K562 (cell line): ENCODE results near the gene PACSIN1. TPM values are rescaled to one million over a fixed set of nuclear protein-coding genes. Genes with fewer than 3 reads are reported as not detected.

Experiments used
- CBX1 ChIP-seq: sonication (generic); IDR thresholded peaks from 2 replicates; pipeline ENCODE4 v1.6.1; 2016; ENCODE audit warnings: antibody characterized with exemption, low read depth, mild to moderate bottlenecking
- FOXJ3 ChIP-seq: sonication (generic); formaldehyde crosslinking; IDR thresholded peaks from 2 replicates; pipeline ENCODE4 v1.4.0; 2020; ENCODE audit warnings: mild to moderate bottlenecking, missing genetic modification reagents
- HDAC2 ChIP-seq: fragments of 450-650 bp; IDR thresholded peaks from 2 replicates; pipeline ENCODE4 v1.6.1; 2016; ENCODE audit warnings: mild to moderate bottlenecking
- HNRNPLL ChIP-seq: fragments of 200-400 bp; formaldehyde crosslinking; IDR thresholded peaks from 2 replicates; pipeline ENCODE4 v1.6.1; 2017; ENCODE audit warnings: low read length, low read depth, mild to moderate bottlenecking; ENCODE audit not compliant: poor library complexity, severe bottlenecking
- ILF3 ChIP-seq: fragments of 450-650 bp; IDR thresholded peaks from 2 replicates; pipeline ENCODE4 v1.6.1; 2018; ENCODE audit warnings: antibody characterized with exemption, mild to moderate bottlenecking, moderate library complexity, borderline replicate concordance
- KAT8 ChIP-seq: fragments of 450-650 bp; IDR thresholded peaks from 2 replicates; pipeline ENCODE4 v1.6.1; 2016; ENCODE audit warnings: low read depth, mild to moderate bottlenecking
- KHSRP ChIP-seq: fragments of 450-650 bp; IDR thresholded peaks from 2 replicates; pipeline ENCODE4 v1.6.1; 2017
- L3MBTL2 ChIP-seq: fragments of 450-650 bp; IDR thresholded peaks from 2 replicates; pipeline ENCODE4 v1.6.1; 2016; ENCODE audit warnings: mild to moderate bottlenecking, moderate library complexity
- MIER1 ChIP-seq: fragments of 450-650 bp; IDR thresholded peaks from 2 replicates; pipeline ENCODE4 v1.6.1; 2016; ENCODE audit warnings: antibody characterized with exemption, mild to moderate bottlenecking, low read depth
- POLR2AphosphoS2 ChIP-seq: IDR thresholded peaks from 2 replicates; pipeline ENCODE4 v1.6.1; 2012; ENCODE audit warnings: low read length, improper control_type of control experiment
- PURB ChIP-seq: sonication (generic); formaldehyde crosslinking; IDR thresholded peaks from 2 replicates; pipeline ENCODE4 v1.9.0; 2021; ENCODE audit warnings: low read depth, mild to moderate bottlenecking, missing genetic modification reagents
- SMAD1 ChIP-seq: fragments of 150-350 bp; IDR thresholded peaks from 2 replicates; pipeline ENCODE4 v1.6.1; 2014; ENCODE audit warnings: low read length, low read depth; ENCODE audit not compliant: partially characterized antibody
- SMAD4 ChIP-seq: fragments of 250-450 bp; sonication (Bioruptor Pico); conservative IDR thresholded peaks from 2 replicates; pipeline ENCODE4 v1.8.0; 2021; ENCODE audit warnings: inconsistent platforms, mild to moderate bottlenecking, moderate library complexity
- SMARCB1 ChIP-seq: IDR thresholded peaks from 2 replicates; pipeline ENCODE4 v1.6.1; 2011; ENCODE audit warnings: improper control_type of control experiment, low read depth; ENCODE audit not compliant: insufficient read length
- SUPT5H ChIP-seq: fragments of 450-650 bp; IDR thresholded peaks from 2 replicates; pipeline ENCODE4 v1.6.1; 2016
- YY1 ChIP-seq, 3 experiments: IDR thresholded peaks; 2 replicates each; pipeline ENCODE4 v1.6.1; 2011; ENCODE audit warnings: low read length in 2 of 3, mild to moderate bottlenecking in 2 of 3, moderate library complexity in 2 of 3, borderline replicate concordance in 1 of 3, control low read depth in 1 of 3, low read depth in 1 of 3; ENCODE audit not compliant: insufficient read depth in 3 of 3, insufficient replicate concordance in 2 of 3, control insufficient read depth in 1 of 3, insufficient read length in 1 of 3; ENCODE audit errors: extremely low read depth in 1 of 3
- ZBTB26 ChIP-seq: fragments of 450-650 bp; formaldehyde crosslinking; IDR thresholded peaks from 2 replicates; pipeline ENCODE4 v1.4.0; 2022; ENCODE audit warnings: missing genetic modification characterization
- ZBTB43 ChIP-seq: sonication (generic); formaldehyde crosslinking; IDR thresholded peaks from 2 replicates; pipeline ENCODE4 v1.8.0; 2023; ENCODE audit warnings: mild to moderate bottlenecking, missing genetic modification reagents
- ZNF436 ChIP-seq: fragments of 250-450, 450-650 bp; sonication (Bioruptor Pico); formaldehyde crosslinking; IDR thresholded peaks from 2 replicates; pipeline ENCODE4 v1.7.0; 2020; ENCODE audit warnings: mild to moderate bottlenecking
- ZNF445 ChIP-seq: fragments of 250-450 bp; sonication (Bioruptor Pico); IDR thresholded peaks from 2 replicates; pipeline ENCODE4 v1.4.0; 2020; ENCODE audit warnings: low read depth, mild to moderate bottlenecking, moderate library complexity
- ZNF778 ChIP-seq: fragments of 450-650 bp; formaldehyde crosslinking; IDR thresholded peaks from 2 replicates; pipeline ENCODE4 v1.4.0; 2020; ENCODE audit warnings: mild to moderate bottlenecking, moderate library complexity
- ZNF780A ChIP-seq: fragments of 250-450 bp; sonication (Bioruptor Pico); IDR thresholded peaks from 2 replicates; pipeline ENCODE4 v1.5.0; 2021; ENCODE audit warnings: mild to moderate bottlenecking
- polyA plus RNA-seq, 8 experiments: library from polyadenylated mRNA; depleted of rRNA in 4 of 8; stranded (reverse) in 5 of 8; unstranded in 3 of 8; fragments of >200 nt; fragmentation: Nextera tagmentation in 2 of 8; fragmentation: Illumina TruSeq in 1 of 8; extraction: Ambion mirVana in 2 of 8; extraction: Trizol in 1 of 8; gene quantifications; 2 replicates each; pipeline versions ENCODE4 v1.2.1 to v1.2.3, GENCODE V29; 2011 to 2014; ENCODE audit warnings: inconsistent platforms in 1 of 8, missing spikeins in 1 of 8
- total RNA-seq, 7 experiments: library from RNA; depleted of rRNA in 6 of 7; stranded (reverse); fragments of >200 nt in 6 of 7; fragmentation: Illumina TruSeq in 2 of 7; extraction: Trizol in 2 of 7; gene quantifications; 2 replicates each; pipeline versions ENCODE4 v1.2.1 to v1.2.3, GENCODE V29; 2011 to 2021; ENCODE audit warnings: low replicate concordance in 1 of 7
- TF ChIP-seq, protein P1 (sequence below): sonication (generic); formaldehyde crosslinking; IDR thresholded peaks from 2 replicates; pipeline ENCODE4 v1.5.0; 2020; ENCODE audit warnings: missing genetic modification reagents
- TF ChIP-seq, protein P2 (sequence below): fragments of 250-450 bp; sonication (Bioruptor Pico); IDR thresholded peaks from 2 replicates; pipeline ENCODE4 v1.8.0; 2021; ENCODE audit warnings: moderate library complexity, mild to moderate bottlenecking, inconsistent platforms

Gene PACSIN1
- total and polyA plus RNA-seq, 9 of the 15 experiments (the other 6 are each of a cell fraction or from before 2014, with no cell fraction given) = 0.01 to 1.7 (median 0.45) TPM

DNA sequence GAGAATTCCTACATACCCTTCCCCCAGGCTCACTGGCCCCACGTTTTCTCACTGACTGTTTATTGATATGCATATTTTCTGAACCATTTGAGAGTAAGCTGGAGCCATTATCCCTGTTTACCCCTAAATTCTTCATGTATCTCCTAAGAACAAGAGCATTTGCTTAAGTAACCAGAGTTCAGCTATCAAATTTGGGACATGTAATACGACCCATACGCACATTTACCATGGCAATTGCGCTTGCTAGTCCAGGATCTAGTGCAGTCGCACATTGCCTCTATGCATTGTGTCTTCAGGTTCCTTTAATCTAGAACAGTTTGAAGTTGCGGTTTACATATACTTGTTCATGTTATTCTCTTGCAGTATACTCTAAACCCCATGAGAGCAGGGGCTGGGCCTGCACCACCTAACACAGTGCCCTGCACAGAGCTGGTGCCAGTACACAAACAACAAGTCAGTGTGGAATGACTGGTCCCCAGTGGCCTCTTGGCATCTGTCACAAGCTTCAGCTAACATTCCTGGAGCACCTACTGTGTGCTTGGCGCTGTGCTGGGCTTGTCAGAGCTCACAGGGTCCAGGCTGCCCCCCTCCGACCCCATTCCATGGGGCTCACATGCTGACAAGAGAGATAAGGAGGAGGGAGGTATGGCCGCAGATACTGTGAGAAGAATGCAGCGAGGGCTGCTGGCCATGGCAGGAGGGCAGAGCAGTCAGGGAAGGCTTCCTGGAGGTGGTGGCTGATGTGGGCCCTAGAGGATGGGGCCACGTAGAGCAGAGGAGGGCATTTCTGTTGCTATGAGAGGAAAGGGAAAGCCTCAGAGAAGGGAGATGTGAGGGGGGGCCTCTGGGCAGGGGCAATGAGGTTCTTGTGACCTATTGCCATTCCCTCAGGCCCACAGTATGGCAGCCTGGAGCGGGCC, 62.1 kb downstream of the PACSIN1 start (continued):
- no peak for TF ChIP-seq L3MBTL2
- TF ChIP-seq ZBTB43 (CRISPR knock-in tag) = no peak
- TF ChIP-seq SMAD1 = no peak
- TF ChIP-seq ZNF780A (CRISPR knock-in tag) = no peak
- no peak for TF ChIP-seq ILF3
- TF ChIP-seq, protein P1, sequence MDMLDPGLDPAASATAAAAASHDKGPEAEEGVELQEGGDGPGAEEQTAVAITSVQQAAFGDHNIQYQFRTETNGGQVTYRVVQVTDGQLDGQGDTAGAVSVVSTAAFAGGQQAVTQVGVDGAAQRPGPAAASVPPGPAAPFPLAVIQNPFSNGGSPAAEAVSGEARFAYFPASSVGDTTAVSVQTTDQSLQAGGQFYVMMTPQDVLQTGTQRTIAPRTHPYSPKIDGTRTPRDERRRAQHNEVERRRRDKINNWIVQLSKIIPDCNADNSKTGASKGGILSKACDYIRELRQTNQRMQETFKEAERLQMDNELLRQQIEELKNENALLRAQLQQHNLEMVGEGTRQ = no peak
- no peak for TF ChIP-seq SMAD4 (CRISPR knock-in tag)
- peak in 1 of 3 experiments; percentile 18 for TF ChIP-seq YY1 (IDR thresholded peaks at IDR 0.05; ENCODE audit: borderline replicate concordance in 1 of 3, control insufficient read depth in 1 of 3, extremely low read depth in 1 of 3, insufficient read depth in 3 of 3, insufficient read length in 1 of 3, insufficient replicate concordance in 2 of 3, low read depth in 1 of 3, low read length in 2 of 3)
- TF ChIP-seq ZNF778 (CRISPR knock-in tag) = no peak
- TF ChIP-seq PURB = no peak
- no peak for TF ChIP-seq SMARCB1
- TF ChIP-seq ZNF436 = peak; percentile 96
- TF ChIP-seq ZNF445 (CRISPR knock-in tag) = no peak
- TF ChIP-seq FOXJ3 = no peak
- peak; percentile 48; the same call in 1 of the 2 replicates for TF ChIP-seq CBX1
- TF ChIP-seq POLR2AphosphoS2 = no peak
- peak; percentile 77 for TF ChIP-seq HNRNPLL
- TF ChIP-seq, protein P2, sequence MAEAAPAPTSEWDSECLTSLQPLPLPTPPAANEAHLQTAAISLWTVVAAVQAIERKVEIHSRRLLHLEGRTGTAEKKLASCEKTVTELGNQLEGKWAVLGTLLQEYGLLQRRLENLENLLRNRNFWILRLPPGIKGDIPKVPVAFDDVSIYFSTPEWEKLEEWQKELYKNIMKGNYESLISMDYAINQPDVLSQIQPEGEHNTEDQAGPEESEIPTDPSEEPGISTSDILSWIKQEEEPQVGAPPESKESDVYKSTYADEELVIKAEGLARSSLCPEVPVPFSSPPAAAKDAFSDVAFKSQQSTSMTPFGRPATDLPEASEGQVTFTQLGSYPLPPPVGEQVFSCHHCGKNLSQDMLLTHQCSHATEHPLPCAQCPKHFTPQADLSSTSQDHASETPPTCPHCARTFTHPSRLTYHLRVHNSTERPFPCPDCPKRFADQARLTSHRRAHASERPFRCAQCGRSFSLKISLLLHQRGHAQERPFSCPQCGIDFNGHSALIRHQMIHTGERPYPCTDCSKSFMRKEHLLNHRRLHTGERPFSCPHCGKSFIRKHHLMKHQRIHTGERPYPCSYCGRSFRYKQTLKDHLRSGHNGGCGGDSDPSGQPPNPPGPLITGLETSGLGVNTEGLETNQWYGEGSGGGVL (CRISPR knock-in tag) = no peak
- TF ChIP-seq MIER1 = no peak
- no peak for TF ChIP-seq ZBTB26 (CRISPR knock-in tag)
- peak; percentile 53; the same call in 1 of the 2 replicates for TF ChIP-seq HDAC2
- no peak for TF ChIP-seq KAT8
- no peak for TF ChIP-seq KHSRP
- TF ChIP-seq SUPT5H = no peak
